WERI-Rb-1 (cell line): ENCODE results near the gene PDGFRB.

Experiments used
- DNase-seq: peaks from one replicate; pipeline ENCODE4 v3.0.0-alpha.2; 2020
- H3K27ac ChIP-seq: fragments of 250-450 bp; sonication (Bioruptor Pico); 2 replicates; pipeline ENCODE4 v1.5.1; 2020; ENCODE audit warnings: mild to moderate bottlenecking, moderate library complexity
- H3K27me3 ChIP-seq: fragments of 250-450 bp; sonication (Bioruptor Pico); 2 replicates; pipeline ENCODE4 v1.5.1; 2021; ENCODE audit warnings: mild to moderate bottlenecking, low read depth, moderate library complexity; ENCODE audit not compliant: insufficient read depth, severe bottlenecking
- H3K36me3 ChIP-seq: fragments of 250-450 bp; sonication (Bioruptor Pico); 2 replicates; pipeline ENCODE4 v1.5.1; 2020; ENCODE audit warnings: mild to moderate bottlenecking, moderate library complexity
- H3K4me3 ChIP-seq: 2 replicates; pipeline ENCODE4 v1.5.1; 2011; ENCODE audit warnings: low read depth, mild to moderate bottlenecking, control low read depth, low read length
- H3K9me3 ChIP-seq: fragments of 250-450 bp; sonication (Bioruptor Pico); 2 replicates; pipeline ENCODE4 v1.5.1; 2021; ENCODE audit warnings: mild to moderate bottlenecking, moderate library complexity; ENCODE audit not compliant: severe bottlenecking
- TF ChIP-seq, protein P1 (sequence below): IDR thresholded peaks from 2 replicates; pipeline ENCODE4 v1.5.1; 2011; ENCODE audit warnings: low read depth, mild to moderate bottlenecking, control low read depth, inconsistent platforms, low read length

PDGFRB gene

DNA sequence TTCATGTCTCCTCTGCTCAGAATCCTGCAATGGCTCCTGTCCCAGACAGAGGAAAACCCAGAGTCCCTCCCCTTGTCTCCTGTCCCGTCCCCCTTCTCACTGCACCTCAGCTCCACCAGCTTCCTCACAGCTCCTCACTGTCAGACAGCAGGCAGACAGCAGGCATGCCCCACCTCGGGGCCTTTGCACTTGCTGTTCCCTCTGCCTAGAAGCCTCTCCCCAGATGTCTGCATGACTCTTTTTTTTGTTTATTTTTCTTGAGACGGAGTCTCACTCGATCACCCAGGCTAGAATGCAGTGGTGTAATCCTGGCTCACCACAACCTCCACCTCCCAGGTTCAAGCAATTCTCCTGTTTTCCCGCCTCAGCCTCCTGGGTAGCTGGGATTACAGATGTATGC lies 25.4 kb upstream of the PDGFRB start:
- TF ChIP-seq, protein P1, sequence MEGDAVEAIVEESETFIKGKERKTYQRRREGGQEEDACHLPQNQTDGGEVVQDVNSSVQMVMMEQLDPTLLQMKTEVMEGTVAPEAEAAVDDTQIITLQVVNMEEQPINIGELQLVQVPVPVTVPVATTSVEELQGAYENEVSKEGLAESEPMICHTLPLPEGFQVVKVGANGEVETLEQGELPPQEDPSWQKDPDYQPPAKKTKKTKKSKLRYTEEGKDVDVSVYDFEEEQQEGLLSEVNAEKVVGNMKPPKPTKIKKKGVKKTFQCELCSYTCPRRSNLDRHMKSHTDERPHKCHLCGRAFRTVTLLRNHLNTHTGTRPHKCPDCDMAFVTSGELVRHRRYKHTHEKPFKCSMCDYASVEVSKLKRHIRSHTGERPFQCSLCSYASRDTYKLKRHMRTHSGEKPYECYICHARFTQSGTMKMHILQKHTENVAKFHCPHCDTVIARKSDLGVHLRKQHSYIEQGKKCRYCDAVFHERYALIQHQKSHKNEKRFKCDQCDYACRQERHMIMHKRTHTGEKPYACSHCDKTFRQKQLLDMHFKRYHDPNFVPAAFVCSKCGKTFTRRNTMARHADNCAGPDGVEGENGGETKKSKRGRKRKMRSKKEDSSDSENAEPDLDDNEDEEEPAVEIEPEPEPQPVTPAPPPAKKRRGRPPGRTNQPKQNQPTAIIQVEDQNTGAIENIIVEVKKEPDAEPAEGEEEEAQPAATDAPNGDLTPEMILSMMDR: no peak
- no peak overlapping the region for H3K4me3 ChIP-seq
- peak overlapping the region; percentile 2; the same call in 1 of the 2 replicates for H3K27ac ChIP-seq
- H3K36me3 ChIP-seq: no peaks in the 10 kb centered on the region
- no peaks in the 10 kb centered on the region for H3K27me3 ChIP-seq
- H3K9me3 ChIP-seq: no peaks in the 10 kb centered on the region
- DNase-seq: no peak

DNA sequence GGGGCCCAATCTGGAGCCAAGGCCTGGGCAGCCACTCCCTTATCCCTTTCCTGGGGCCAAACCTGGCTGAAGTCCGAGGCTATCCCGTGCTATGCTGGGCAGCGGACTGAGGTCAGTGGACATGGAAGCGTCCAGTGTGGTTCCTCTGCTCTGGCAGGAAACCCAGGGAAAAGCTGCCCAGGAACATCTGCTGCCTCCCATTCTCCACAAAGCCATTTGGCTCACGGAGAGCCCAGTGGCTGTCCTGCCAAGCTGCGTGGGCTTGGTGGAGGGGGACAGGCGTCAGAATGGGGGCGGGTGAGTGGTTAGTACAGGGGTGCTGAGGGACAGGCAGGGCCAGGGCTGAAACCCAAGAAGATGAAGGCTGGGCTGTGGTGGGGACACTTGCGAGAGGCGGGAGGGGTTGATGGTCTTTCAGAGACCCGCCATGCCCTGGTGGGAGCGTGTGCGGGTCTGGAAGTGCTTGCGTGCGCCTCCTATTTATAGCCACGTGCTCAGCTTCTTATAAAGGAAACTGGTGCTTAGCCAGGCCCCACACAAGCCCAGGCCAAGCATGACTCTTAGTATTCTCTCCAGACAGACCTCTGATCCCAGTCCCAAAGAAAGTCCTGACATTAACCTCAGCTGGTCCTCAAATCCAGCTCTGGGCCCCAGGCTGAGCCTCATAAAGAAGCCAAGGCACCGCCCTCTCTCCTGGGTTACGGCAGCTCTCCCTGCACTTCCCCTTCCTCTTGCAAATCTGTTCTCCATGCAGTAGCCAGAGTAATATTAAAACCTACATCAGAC lies 24.8 kb upstream of the PDGFRB start:
- no peaks in the 10 kb centered on the region for H3K36me3 ChIP-seq
- peak overlapping the region; percentile 19; the same call in 1 of the 2 replicates for H3K27ac ChIP-seq
- no peaks in the 10 kb centered on the region for H3K27me3 ChIP-seq
- no peaks in the 10 kb centered on the region for H3K9me3 ChIP-seq
- TF ChIP-seq, protein P1: no peak
- H3K4me3 ChIP-seq: no peak overlapping the region
- peak; percentile 56 for DNase-seq

GRCh38 chr5:150179019-150179620 lies 23.5 kb upstream of the PDGFRB start:
- peak; percentile 36 for DNase-seq
- Histone ChIP-seq H3K9me3 (no peaks in the 10 kb centered on the region), H3K27ac (no peak overlapping the region), H3K36me3 (no peaks in the 10 kb centered on the region), H3K27me3 (no peaks in the 10 kb centered on the region), H3K4me3 (no peak overlapping the region)
- TF ChIP-seq, protein P1: no peak

- Histone ChIP-seq H3K36me3 (no peaks in the 10 kb centered on the region), H3K27ac (no peak overlapping the region), H3K27me3 (no peaks in the 10 kb centered on the region), H3K4me3 (no peak overlapping the region), H3K9me3 (no peaks in the 10 kb centered on the region)
- peak; percentile 25 for DNase-seq
- TF ChIP-seq, protein P1: no peak
Measured at GRCh38 chr5:150178262-150178661, 22.6 kb upstream of the PDGFRB start.

GRCh38 chr5:150177721-150178120 lies 22.1 kb upstream of the PDGFRB start:
- H3K4me3 ChIP-seq: no peak overlapping the region
- TF ChIP-seq, protein P1: no peak
- no peaks in the 10 kb centered on the region for H3K27me3 ChIP-seq
- no peaks in the 10 kb centered on the region for H3K36me3 ChIP-seq
- H3K9me3 ChIP-seq: no peaks in the 10 kb centered on the region
- no peak for DNase-seq
- H3K27ac ChIP-seq: no peak overlapping the region
